ENCODE data around the gene ASTN2.

ASTN2 gene

DNA sequence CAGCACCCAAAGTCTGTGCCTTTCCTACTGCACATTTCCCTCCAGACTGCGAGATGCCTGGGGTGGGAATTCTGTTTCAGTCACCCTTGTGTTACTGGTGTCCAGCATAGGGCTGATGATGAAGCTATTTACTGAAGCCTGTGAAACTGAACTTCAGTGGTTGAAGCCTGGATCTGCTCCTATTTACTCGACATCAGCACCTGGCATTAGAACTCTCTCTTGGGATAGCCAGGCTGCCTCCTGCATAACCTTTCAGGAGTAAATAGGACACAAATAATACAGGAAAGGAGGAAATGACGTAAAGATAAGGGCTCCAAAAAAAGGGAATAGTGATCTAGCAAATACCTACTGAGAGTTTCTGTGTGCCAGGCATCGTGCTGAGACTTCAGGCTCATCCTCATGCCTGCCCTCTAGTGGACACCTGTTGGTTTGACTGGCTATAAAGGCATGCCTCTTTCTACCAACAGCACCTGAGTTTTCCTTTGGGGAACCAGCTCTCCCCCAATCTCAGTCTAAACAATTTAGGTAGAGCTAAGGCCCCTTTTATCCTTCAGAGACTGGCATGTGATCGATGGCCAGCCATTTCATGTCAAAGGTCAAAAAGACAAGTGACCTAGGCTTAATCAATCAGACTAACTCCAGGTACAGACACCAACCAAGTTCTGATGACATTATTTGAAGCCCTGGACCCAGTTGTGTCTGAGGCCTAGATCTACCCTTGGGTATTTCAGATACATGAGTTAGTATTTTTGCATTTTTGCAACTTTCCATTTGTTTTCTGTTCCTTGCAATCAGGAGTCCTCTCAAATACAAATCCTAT is 919.8 kb downstream of the ASTN2 start:
- TF ChIP-seq, protein P1, sequence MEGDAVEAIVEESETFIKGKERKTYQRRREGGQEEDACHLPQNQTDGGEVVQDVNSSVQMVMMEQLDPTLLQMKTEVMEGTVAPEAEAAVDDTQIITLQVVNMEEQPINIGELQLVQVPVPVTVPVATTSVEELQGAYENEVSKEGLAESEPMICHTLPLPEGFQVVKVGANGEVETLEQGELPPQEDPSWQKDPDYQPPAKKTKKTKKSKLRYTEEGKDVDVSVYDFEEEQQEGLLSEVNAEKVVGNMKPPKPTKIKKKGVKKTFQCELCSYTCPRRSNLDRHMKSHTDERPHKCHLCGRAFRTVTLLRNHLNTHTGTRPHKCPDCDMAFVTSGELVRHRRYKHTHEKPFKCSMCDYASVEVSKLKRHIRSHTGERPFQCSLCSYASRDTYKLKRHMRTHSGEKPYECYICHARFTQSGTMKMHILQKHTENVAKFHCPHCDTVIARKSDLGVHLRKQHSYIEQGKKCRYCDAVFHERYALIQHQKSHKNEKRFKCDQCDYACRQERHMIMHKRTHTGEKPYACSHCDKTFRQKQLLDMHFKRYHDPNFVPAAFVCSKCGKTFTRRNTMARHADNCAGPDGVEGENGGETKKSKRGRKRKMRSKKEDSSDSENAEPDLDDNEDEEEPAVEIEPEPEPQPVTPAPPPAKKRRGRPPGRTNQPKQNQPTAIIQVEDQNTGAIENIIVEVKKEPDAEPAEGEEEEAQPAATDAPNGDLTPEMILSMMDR (conservative IDR thresholded peaks at IDR 0.05): peak; percentile 84
- no peak overlapping the region for H3K27ac ChIP-seq

DNA sequence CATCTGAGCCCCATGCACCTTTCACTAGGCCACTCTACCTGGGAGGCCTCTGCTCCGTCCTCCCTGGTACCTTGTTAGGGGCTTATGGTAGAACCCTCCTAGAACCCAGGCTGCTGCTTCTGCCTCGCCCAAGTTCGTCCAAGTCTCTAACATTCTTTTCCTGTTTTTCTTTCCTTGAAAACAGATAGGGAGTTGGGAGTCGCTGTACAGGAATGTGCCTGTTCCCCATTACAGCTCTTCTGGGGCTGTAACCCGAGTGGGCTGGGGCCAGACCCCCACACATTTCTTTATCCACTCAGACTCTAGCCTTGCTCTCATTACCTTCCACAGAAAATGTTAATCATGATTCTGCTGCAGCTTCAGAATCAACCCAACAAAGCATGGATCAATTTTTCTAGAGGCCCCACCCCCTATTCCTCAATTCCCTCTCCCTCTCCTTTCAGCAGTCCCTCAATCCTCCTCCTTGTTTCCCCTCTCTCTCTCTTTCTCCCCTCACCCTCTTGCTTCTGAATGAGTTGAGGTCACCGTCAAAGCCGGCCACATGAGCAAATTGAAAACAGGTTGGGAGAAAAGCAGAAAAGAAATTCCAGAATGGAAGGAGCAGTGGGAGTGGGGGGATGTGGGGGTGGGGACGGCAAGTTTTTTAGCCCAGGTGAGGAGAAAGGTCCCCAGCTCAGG is 921.5 kb downstream of the ASTN2 start:
- no peak overlapping the region for H3K27ac ChIP-seq
- TF ChIP-seq, protein P1 (conservative IDR thresholded peaks at IDR 0.05): no peak

DNA sequence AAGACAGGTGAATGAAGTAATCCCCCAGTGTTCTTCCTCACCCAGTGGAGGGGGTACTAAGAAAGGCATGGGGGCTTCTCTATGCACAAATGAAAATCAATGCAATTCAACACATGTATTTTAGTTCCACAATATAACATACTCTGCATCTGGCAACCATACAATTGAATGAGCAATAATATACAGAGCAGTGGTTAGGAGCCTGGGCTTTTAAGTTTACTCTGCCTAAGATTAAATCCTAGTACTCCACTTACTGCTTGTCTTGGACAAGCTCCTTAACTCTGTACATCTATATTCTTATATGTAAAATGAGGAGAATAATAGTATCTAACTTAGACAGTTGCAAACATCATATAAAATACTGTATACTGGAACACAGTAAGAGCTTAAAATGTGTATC is 923.2 kb downstream of the ASTN2 start:
- TF ChIP-seq, protein P1 (conservative IDR thresholded peaks at IDR 0.05): no peak
- H3K27ac ChIP-seq: peak overlapping the region; percentile 64

DNA sequence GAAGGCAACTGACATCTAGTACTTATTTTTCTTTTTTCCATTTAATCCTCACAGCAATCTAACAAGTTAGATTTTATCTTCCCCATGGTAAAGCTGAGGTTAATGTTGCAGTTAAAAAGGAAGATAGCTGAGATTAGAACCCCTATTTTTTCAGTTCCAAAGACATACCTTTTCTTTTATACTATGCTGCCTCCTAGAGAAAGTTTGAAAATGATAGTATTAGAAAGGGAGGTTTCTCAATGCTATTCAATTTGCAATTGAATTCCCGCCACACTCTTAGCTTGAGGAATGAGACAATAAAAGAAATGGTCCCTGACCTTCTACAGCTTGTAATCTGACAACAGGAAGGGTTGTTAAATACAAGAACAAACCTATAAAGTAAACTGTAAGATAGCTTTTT is 923.6 kb downstream of the ASTN2 start:
- TF ChIP-seq, protein P1 (conservative IDR thresholded peaks at IDR 0.05): peak; percentile 60
- peak overlapping the region; percentile 64 for H3K27ac ChIP-seq

DNA sequence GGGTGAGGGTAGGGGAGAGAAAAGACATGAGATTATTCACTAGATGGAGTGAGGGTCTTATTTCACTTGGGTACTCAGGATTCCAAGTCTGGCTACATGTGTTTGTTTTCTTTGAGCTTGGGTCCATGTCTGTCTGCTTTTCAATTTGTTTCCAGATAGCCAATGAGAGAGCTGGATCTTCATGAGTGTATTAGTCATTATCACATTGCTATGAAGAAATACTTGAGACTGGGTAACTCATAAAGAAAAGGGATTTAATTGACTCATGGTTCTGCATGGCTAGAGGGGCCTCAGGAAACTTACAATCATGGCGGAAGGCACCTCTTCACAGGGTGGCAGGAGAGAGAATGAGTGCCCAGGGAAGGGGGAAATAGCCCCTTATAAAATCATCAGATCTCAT is 924.5 kb downstream of the ASTN2 start:
- H3K27ac ChIP-seq: peak overlapping the region; percentile 64; the same call in 1 of the 2 replicates
- TF ChIP-seq, protein P1 (conservative IDR thresholded peaks at IDR 0.05): no peak

DNA sequence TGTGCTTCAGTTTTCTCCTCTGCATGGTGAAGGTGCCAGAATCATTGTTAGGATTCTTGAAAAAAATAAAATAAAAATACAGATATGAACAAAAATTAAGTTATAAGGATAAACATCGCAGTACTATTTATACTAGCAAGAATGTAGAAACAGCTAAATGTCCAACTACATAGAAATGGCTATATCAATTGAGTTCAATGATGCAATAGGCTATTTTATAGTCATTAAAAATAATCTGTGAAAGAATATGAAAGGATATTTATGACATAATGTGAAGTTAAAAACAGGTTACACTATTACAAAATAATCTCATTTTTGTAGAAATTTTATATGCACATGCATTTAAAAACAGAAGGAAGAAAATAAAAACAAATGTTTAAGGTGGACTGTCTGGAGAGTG is 926.5 kb downstream of the ASTN2 start:
- H3K27ac ChIP-seq: no peak overlapping the region
- TF ChIP-seq, protein P1 (conservative IDR thresholded peaks at IDR 0.05): no peak

DNA sequence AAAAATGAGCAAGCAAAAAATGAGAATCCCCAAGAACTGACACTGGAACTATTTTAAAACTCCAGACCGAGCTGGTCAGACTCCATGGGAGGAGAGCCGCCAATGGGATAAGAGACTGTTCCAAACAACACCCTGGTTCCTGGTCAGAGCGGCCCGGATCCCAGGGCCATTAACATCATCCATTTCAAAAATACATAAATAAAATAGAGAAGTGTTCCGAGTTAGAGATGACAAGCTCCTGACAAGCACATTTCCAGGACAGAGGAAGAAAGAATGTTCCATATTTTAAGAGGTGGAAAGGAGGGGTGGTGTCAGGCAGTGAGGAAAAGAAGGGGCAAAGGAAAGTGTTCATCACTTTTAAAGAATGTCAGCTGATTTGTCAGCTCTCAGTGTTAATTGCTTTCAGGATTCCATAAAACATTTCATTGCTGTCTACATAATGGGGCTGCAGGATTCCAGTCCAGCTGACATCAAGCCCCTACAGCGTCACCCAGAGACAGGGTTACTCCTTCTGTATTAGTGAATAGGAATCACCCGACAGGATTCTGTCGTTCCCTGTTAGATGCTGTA is 930.3 kb downstream of the ASTN2 start:
- TF ChIP-seq, protein P1 (conservative IDR thresholded peaks at IDR 0.05): no peak
- H3K27ac ChIP-seq: no peak overlapping the region

Measured in VCaP (cell line).